Pons (tissue), 1 donor: Measurements from ENCODE around the gene SRCAP.
A peak's percentile ranks its signal among the peaks of the same experiment; 100 is the strongest.

ENCODE experiments used
- DNase-seq: peaks from one replicate; pipeline ENCODE4 v3.0.0-alpha.2; 2016; ENCODE audit warnings: low spot score

The SRCAP gene

GRCh38 chr16:30775392-30776188, 76.6 kb downstream of the SRCAP start:
- peak; percentile 76 for DNase-seq

- no peak for DNase-seq
These were observed 78.8 kb downstream of the SRCAP start for GRCh38 chr16:30777591-30778297.

DNA sequence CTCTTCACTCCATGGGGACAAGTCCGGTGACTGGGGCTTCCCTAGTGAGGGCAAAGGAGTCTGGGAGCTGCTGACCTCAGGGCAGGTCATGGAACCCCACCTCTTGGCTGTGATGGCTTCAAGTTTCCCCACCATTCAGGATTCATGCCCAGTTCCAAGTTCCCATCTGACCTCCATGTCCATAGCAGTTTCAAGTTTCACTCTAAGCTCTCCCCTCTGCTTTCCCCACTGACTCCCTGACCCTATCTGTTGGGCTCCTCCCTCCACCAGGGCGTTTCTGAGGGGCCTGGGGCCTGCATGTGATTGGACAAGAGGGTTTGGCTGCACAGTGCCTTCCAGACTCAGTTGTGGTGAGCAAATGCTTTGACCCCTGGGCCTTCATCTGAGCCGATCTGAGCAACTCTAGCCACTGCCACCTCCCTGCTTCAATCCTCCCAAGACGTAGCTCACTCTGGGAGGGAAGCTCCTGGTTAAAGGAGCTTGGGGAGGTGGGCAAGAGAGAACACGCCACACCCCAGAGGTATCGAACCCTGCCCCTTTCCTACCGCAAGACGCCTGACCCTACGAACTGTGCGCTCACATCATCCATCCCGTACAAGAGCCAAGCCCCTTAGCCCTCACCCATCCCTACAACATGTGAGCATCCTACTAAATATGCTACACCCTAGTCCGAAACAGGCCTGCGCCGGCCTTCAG, 79.7 kb downstream of the SRCAP start:
- no peak for DNase-seq

- DNase-seq = no peak
These were observed 80.6 kb downstream of the SRCAP start for GRCh38 chr16:30779596-30779995.

DNA sequence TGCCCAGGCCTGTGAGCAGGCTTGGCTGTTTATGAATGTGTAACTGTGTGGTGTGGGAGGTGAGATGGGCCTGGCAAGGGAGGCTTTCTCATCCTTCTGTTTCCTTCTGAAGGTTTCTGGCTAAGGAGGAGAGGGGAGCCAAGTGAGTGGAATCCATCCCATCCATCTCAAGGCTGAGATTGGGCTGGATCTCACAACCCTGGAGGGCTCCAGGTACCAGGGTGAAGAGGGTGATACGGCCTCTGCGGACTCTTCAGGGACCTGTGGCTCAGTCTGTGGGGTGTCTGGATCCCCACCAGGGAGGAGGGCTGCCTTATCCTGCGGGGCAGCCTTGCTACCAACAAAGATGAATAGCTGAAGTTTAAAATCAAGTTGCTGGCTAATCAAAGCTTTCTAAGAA, 81.0 kb downstream of the SRCAP start:
- no peak for DNase-seq

- DNase-seq = no peak
These were observed 81.6 kb downstream of the SRCAP start for GRCh38 chr16:30780549-30780948.

DNA sequence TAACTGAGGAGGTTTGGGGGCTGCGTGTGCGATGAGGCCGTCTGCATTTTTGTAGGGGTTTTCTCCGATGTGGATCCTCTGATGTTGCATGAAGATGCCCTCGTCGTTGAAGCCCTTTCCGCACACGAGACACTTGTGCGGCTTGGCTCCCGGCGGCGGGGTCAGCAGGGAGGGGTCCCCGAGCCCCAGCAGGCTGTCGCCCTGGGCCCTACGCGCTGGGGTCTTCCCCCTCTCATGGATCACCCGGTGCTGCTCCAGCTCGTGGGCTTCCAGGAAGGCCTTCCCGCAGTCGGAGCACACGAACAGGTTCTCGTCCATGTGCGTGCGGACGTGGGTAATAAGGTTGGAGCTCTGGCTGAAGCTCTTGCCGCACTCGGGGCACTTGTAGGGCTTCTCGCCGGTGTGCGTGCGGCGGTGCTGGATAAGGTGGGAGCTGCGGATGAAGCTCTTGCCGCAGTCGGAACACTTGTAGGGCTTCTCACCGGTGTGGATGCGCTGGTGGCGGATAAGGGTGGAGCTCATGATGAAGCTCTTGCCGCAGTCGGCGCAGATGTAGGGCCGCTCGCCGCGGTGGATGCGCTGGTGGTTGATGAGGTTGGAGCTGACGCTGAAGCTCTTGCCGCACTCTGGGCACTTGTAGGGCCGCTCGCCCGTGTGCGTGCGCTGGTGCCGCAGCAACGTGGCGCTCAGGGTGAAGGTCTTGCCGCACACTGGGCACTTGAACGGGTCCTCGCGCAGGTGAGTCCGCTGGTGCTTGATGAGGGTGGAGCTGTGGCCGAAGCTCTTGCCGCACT, 83.7 kb downstream of the SRCAP start:
- DNase-seq = no peak

DNA sequence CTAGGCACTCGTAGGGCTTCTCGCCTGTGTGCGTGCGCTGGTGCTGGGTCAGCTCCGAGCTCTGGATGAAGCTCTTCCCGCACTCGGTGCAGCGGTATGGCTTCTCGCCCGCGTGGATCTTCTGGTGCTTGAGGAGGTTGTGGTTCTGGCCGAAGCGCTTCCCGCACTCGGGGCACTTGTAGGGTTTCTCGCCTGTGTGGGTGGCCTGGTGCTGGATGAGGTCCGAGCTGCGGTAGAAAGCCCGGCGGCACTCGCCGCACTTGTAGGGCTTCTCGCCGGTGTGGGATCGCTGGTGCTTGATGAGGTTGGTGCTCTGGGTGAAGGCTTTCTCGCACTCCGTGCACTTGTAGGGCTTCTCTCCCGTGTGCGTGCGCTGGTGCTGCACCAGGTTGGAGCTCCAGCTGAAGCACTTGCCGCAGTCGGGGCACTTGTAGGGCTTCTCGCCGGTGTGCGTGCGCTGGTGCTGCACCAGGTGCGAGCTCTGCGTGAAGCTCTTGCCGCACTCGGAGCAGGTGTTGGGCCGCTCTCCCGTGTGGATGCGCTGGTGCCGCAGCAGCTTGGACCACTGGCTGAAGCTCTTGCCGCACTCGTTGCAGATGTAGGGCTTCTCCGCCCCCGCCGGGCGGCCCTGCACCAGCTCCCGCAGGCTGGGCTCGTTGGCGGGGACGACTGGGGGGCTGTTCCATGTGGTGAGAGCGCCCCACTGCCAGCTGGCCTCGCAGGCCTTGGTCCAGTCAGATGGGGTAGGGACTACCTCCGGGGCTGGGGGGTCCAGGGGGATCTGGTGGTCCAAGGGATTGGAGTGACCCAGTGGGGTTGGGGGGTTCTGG, 84.5 kb downstream of the SRCAP start:
- no peak for DNase-seq

DNA sequence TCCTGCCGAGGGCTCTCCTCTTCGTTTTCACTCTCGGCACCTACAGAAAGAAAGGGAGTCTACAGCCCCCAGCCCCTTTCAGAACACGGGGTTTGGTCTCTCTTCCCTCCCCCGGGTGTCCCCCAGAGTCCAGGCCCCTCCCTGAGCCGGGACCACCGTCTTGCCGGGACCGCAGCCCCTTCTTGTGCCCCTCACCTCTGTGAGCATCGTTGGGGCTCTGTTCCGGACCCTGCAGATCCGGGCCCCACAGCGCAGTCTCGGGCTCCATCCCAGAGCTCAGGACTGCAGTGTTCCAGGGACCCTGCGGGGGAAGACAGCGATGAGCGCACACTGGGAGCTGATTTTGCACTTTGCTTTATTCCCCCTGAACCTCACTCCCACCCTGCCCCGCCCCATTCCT, 85.2 kb downstream of the SRCAP start:
- no peak for DNase-seq

- DNase-seq = no peak
These were observed 86.4 kb downstream of the SRCAP start for GRCh38 chr16:30785126-30786106.

DNA sequence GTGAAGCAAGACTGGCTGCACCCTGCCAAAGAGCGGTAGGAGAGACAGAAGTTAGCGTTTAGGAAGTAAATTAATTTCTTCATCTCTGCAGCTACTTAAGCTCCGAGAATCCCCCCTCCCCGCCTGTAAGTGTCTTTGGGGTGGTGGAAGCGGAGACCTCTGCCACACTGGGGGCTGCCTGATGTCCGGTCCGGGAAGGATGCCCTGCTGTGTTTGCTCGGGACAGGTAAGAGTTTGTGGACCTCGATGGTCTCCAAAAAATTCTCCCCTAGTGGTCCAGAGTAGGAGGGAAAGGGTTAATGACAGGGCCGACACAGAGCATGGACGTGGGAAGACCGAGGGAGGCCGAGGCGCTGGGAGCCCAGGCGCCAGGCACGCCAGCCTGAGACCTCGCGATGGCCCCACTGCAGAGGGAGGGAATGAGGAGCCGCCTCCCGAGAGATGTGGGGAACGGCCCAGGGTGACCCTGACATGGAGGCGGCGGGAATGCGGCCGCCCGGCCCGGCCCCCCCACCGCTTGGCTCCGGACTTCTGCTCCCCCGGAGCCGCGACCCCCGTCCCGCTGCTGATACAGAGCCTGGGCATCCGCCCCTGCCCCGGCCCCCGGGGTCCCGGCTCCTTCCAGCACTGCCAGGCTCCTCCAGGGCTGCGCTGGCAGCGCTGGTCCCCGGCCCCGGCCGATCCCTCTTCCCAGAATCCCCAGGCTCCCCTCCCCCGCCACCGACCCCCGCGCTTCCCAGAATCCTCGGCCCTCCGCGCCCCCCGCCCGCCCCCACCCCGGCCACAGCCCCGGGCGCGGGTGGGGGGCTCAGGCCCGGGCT, 87.4 kb downstream of the SRCAP start:
- DNase-seq = no peak

DNA sequence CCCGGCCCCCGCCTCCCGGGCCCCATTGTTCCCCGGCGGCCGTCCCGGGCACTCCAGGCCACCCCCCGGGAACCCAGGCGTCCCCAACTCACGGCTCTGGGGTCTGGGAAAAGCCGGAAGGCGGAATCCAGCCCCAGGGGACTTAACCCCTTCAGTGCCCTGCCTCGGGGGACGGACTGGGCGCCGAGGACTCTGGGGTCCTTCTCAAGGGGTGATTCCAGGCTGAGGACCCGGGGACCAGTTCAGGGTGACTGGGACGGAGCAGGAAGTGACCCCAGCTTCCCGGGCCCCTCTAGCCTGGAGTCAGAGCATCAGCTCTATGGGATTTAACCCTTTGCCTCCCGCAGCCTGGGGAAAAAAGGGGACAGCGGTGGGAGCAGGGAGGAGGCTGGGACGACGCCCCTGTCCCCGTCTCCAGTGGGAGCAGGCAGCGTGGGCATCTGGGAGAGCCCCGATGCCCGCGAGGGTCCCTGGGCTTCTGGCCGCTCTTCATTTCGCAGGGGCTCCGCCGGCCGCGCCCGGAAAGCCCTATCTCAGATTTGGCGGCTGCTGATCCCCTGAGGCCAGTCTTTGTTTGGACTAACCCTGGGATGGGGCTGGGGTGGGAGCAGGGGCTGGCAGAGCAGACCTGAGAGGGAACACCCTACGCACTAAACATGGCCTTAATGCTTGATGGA, 88.1 kb downstream of the SRCAP start, which contains the start of gene ZNF629:
TSS of gene ZNF629 (minus strand) at position 270 of the 677 bp plus-strand sequence. CDS start 2,723 bp downstream, outside the sequence.
- peak; percentile 79 for DNase-seq

GRCh38 chr16:30787613-30788378, 88.8 kb downstream of the SRCAP start:
- DNase-seq = no peak
